Neural cell (in vitro differentiated cells): ENCODE measurements around the gene SLAMF7. TPM values are rescaled to one million over a fixed set of nuclear protein-coding genes. Genes with fewer than 3 reads are reported as not detected.

Source experiments
- H2AFZ ChIP-seq: fragments of 200-600, 300-800 bp; sonication (generic), shearing (Covaris generic); 2 replicates; pipeline ENCODE4 v1.6.0; 2014; ENCODE audit warnings: low read depth, mild to moderate bottlenecking, antibody characterized with exemption, low read length, moderate library complexity
- H3F3A ChIP-seq: fragments of 200-600 bp; shearing (Covaris generic); 2 replicates; pipeline ENCODE4 v1.6.1; 2016; ENCODE audit warnings: mild to moderate bottlenecking, moderate library complexity, mixed read lengths, antibody characterized with exemption, low read length; ENCODE audit not compliant: insufficient read depth, poor library complexity, severe bottlenecking
- H3K27ac ChIP-seq: fragments of 200-600, 300-800 bp; sonication (generic), shearing (Covaris generic); 2 replicates; pipeline ENCODE4 v1.5.1; 2014; ENCODE audit warnings: mild to moderate bottlenecking, low read length, moderate library complexity
- H3K27me3 ChIP-seq: fragments of 300-800, 200-600 bp; sonication (generic), shearing (Covaris generic); 2 replicates; pipeline ENCODE4 v1.6.0; 2014; ENCODE audit warnings: mild to moderate bottlenecking, low read depth, low read length, moderate library complexity; ENCODE audit not compliant: insufficient read depth
- H3K36me3 ChIP-seq: fragments of 300-800, 200-600 bp; sonication (generic), shearing (Covaris generic); 2 replicates; pipeline ENCODE4 v1.5.1; 2014; ENCODE audit warnings: mild to moderate bottlenecking, antibody characterized with exemption, low read length, moderate library complexity; ENCODE audit not compliant: insufficient read depth
- H3K4me2 ChIP-seq: fragments of 300-800, 200-600 bp; sonication (generic), shearing (Covaris generic); 2 replicates; pipeline ENCODE4 v1.6.0; 2014; ENCODE audit warnings: mild to moderate bottlenecking, low read length
- H3K4me3 ChIP-seq: fragments of 300-800, 200-600 bp; sonication (generic), shearing (Covaris generic); 2 replicates; pipeline ENCODE4 v1.5.1; 2014; ENCODE audit warnings: mild to moderate bottlenecking, low read length, moderate library complexity
- H3K79me2 ChIP-seq: fragments of 200-600 bp; shearing (Covaris generic); replicated peaks from 2 replicates; pipeline ENCODE4 v1.6.0; 2014; ENCODE audit warnings: mild to moderate bottlenecking, low read length, moderate library complexity; ENCODE audit not compliant: insufficient read depth
- H3K9ac ChIP-seq: fragments of 300-800, 200-600 bp; sonication (generic), shearing (Covaris generic); 2 replicates; pipeline ENCODE4 v1.6.1; 2016; ENCODE audit warnings: mild to moderate bottlenecking, low read length, mixed read lengths
- H3K9me2 ChIP-seq: fragments of 200-600 bp; shearing (Covaris generic); 2 replicates; pipeline ENCODE4 v1.6.1; 2016; ENCODE audit warnings: mild to moderate bottlenecking, low read length, mixed read lengths; ENCODE audit not compliant: insufficient read depth
- H3K9me3 ChIP-seq: fragments of 200-600, 300-800 bp; sonication (generic), shearing (Covaris generic); 2 replicates; pipeline ENCODE4 v1.6.1; 2016; ENCODE audit warnings: mild to moderate bottlenecking, mixed run types, low read length, moderate library complexity, mixed read lengths
- H4K20me1 ChIP-seq: fragments of 200-600 bp; shearing (Covaris generic); 2 replicates; pipeline ENCODE4 v1.6.1; 2016; ENCODE audit warnings: mild to moderate bottlenecking, mixed run types; ENCODE audit not compliant: insufficient read depth
- EZH2 ChIP-seq: fragments of 200-600, 300-800 bp; shearing (Covaris generic), sonication (generic); IDR thresholded peaks from 2 replicates; pipeline ENCODE4 v1.6.1; 2014; ENCODE audit warnings: antibody characterized with exemption, low read length, borderline replicate concordance, mild to moderate bottlenecking; ENCODE audit not compliant: insufficient read depth, poor library complexity, severe bottlenecking
- MXI1 ChIP-seq: fragments of 450-650 bp; conservative IDR thresholded peaks from 2 replicates; pipeline ENCODE4 v1.6.1; 2014; ENCODE audit warnings: antibody characterized with exemption, mild to moderate bottlenecking; ENCODE audit not compliant: poor library complexity, severe bottlenecking
- POLR2AphosphoS5 ChIP-seq: IDR thresholded peaks from 2 replicates; pipeline ENCODE4 v1.6.1; 2012
- RAD21 ChIP-seq: fragments of 450-650 bp; conservative IDR thresholded peaks from 2 replicates; pipeline ENCODE4 v1.6.1; 2014; ENCODE audit warnings: antibody characterized with exemption, mild to moderate bottlenecking, moderate library complexity
- TAF1 ChIP-seq: IDR thresholded peaks from 2 replicates; pipeline ENCODE4 v1.6.1; 2012; ENCODE audit warnings: low read depth
- polyA plus RNA-seq: library from polyadenylated mRNA; depleted of rRNA; stranded (reverse); fragments of >200 nt; gene quantifications from 2 replicates; pipeline ENCODE4 v1.2.3, GENCODE V29; 2014
- TF ChIP-seq, protein P1 (sequence below): fragments of 450-650 bp; IDR thresholded peaks from 2 replicates; pipeline ENCODE4 v1.5.1; 2014; ENCODE audit warnings: antibody characterized with exemption, mild to moderate bottlenecking, moderate library complexity; ENCODE audit not compliant: poor library complexity, severe bottlenecking
- TF ChIP-seq, protein P2 (sequence below): IDR thresholded peaks from 2 replicates; pipeline ENCODE4 v1.6.1; 2012; ENCODE audit warnings: borderline replicate concordance

The SLAMF7 gene
- polyA plus RNA-seq, 1 donor from 2014 or later, result not detected

- Histone ChIP-seq H3K4me3 (no peak overlapping the region), H3K27me3 (no peaks in the 10 kb centered on the region), H3K27ac (no peak overlapping the region), H4K20me1 (no peaks in the 10 kb centered on the region), H3K79me2 (no peaks in the 10 kb centered on the region), H3F3A (no peaks in the 10 kb centered on the region), H3K9me2 (no peaks in the 10 kb centered on the region), H3K9me3 (no peaks in the 10 kb centered on the region), H3K36me3 (no peaks in the 10 kb centered on the region), H3K9ac (no peak overlapping the region), H2AFZ (no peak overlapping the region), H3K4me2 (no peak overlapping the region)
- TF ChIP-seq RAD21 (no peak), MXI1 (no peak), POLR2AphosphoS5 (no peak), EZH2 (no peak), TAF1 (no peak)
- TF ChIP-seq, protein P1, sequence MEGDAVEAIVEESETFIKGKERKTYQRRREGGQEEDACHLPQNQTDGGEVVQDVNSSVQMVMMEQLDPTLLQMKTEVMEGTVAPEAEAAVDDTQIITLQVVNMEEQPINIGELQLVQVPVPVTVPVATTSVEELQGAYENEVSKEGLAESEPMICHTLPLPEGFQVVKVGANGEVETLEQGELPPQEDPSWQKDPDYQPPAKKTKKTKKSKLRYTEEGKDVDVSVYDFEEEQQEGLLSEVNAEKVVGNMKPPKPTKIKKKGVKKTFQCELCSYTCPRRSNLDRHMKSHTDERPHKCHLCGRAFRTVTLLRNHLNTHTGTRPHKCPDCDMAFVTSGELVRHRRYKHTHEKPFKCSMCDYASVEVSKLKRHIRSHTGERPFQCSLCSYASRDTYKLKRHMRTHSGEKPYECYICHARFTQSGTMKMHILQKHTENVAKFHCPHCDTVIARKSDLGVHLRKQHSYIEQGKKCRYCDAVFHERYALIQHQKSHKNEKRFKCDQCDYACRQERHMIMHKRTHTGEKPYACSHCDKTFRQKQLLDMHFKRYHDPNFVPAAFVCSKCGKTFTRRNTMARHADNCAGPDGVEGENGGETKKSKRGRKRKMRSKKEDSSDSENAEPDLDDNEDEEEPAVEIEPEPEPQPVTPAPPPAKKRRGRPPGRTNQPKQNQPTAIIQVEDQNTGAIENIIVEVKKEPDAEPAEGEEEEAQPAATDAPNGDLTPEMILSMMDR, result no peak
- TF ChIP-seq, protein P2, sequence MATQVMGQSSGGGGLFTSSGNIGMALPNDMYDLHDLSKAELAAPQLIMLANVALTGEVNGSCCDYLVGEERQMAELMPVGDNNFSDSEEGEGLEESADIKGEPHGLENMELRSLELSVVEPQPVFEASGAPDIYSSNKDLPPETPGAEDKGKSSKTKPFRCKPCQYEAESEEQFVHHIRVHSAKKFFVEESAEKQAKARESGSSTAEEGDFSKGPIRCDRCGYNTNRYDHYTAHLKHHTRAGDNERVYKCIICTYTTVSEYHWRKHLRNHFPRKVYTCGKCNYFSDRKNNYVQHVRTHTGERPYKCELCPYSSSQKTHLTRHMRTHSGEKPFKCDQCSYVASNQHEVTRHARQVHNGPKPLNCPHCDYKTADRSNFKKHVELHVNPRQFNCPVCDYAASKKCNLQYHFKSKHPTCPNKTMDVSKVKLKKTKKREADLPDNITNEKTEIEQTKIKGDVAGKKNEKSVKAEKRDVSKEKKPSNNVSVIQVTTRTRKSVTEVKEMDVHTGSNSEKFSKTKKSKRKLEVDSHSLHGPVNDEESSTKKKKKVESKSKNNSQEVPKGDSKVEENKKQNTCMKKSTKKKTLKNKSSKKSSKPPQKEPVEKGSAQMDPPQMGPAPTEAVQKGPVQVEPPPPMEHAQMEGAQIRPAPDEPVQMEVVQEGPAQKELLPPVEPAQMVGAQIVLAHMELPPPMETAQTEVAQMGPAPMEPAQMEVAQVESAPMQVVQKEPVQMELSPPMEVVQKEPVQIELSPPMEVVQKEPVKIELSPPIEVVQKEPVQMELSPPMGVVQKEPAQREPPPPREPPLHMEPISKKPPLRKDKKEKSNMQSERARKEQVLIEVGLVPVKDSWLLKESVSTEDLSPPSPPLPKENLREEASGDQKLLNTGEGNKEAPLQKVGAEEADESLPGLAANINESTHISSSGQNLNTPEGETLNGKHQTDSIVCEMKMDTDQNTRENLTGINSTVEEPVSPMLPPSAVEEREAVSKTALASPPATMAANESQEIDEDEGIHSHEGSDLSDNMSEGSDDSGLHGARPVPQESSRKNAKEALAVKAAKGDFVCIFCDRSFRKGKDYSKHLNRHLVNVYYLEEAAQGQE, result no peak
Observed at GRCh38 chr1:160746836-160747500, 7.9 kb downstream of the SLAMF7 start.

DNA sequence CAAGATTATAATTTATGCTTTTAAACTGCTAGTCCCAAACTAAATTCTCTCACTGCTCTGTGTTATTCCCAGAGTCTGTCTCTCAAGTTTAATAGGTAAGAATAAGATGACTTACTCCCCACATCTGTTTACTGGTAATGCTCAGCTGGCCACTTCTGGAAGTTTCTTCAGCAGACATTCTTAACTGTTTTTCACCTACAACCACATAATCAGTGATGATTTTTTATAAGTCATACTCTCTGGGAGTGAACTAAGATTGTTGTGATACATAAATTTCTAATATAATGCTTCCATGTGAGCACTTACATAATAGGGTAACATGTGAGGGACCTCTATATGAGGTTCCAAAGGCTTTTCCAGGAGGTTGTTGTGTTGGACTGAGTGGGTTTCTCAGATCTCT lies 8.7 kb downstream of the SLAMF7 start:
- H3K27ac ChIP-seq, result no peak overlapping the region
- H2AFZ ChIP-seq, result no peak overlapping the region
- H3F3A ChIP-seq, result no peaks in the 10 kb centered on the region

More for the DNA sequence above, 8.7 kb downstream of the SLAMF7 start:
- no peak overlapping the region for H3K9ac ChIP-seq
- no peaks in the 10 kb centered on the region for H3K9me2 ChIP-seq
- H3K4me3 ChIP-seq, result no peak overlapping the region
- no peaks in the 10 kb centered on the region for H3K9me3 ChIP-seq
- TF ChIP-seq, protein P2, result no peak
- no peak for TF ChIP-seq MXI1
- no peak for TF ChIP-seq RAD21
- H3K27me3 ChIP-seq, result no peaks in the 10 kb centered on the region
- H3K36me3 ChIP-seq, result no peaks in the 10 kb centered on the region
- no peaks in the 10 kb centered on the region for H3K79me2 ChIP-seq
- H4K20me1 ChIP-seq, result no peaks in the 10 kb centered on the region
- H3K4me2 ChIP-seq, result no peak overlapping the region
